SH-SY5Y (cell line): ENCODE results near the gene PADI1.

Experiments used
- GATA2 ChIP-seq: IDR thresholded peaks from 2 replicates; pipeline ENCODE4 v1.6.1; 2011; ENCODE audit warnings: mild to moderate bottlenecking, low read depth, low read length
- GATA3 ChIP-seq: IDR thresholded peaks from 2 replicates; pipeline ENCODE4 v1.6.1; 2011; ENCODE audit warnings: low read depth, mild to moderate bottlenecking, low read length, moderate library complexity

DNA sequence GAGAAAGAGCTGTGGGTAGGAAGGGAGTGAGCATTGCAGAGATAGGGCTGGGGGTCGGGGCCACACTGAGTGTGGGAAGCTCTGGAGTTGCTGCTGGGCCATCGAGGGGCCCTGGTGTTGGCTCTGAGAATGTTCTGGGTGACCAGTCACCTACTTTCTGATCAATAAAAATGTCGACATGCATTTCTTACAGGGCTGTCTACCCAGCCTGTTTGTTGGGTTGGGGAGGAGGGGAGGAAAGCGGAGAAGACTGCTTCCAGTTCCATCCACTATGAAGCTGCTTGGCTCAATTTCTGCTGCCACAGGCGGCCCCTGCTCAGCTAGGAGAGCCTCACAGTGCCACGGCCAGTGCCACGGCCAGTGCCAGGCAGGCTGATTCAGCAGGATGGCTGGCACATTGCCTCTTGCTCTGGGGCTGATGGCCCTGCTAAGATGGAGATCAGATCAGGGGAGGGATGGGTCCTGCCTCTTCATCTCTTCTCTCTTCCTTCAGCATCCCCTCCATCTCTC is 40.9 kb downstream of the PADI1 start:
- TF ChIP-seq GATA2 (no peak), GATA3 (no peak)
